ENCODE results near the gene SULF2. TPM values are rescaled to one million over a fixed set of nuclear protein-coding genes. Genes with fewer than 3 reads are reported as not detected.
A peak's percentile ranks its signal among the peaks of the same experiment; 100 is the strongest.

Gene SULF2
- total RNA-seq, 1 experiment from 2014 or later, result 13.0 TPM

DNA sequence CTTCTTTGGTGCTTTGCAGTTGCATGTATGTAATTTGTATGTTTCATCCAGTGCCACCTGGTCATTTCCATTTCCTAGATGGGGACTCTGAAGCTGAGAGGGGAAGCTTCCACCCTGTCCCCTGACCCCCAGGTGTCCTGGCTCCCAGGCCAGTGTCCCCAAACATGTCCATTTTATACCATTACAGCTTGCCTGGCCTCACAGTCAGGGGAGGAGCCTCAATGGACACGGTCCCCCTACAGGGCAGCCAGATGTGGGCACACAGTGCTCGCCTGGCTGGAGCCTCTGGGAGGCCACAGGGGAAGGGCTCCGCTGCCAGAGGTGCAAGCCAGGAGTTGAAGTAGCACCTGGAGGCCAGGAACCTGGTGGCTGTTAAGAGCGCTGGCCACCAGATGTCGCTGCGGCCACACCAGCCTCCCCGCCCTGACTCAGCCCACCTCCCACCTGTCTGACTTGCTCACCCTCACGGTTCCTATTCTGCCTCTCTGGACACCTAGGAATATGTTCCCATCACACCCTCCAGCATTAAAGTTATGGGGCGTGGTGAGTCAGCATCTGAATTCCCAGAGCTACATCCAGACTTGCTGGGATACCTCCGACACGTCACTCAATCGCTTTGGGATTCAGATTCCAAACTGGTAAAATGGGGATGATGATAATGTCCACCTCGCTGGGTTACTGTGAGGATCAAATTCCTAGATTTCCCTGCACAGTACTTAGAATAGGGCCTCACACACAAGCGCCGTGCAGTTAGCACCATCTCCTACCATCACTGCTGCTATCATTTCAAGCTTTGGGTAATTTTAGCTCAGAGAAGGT, 107.4 kb downstream of the SULF2 start:
- POLR2A ChIA-PET, result no interaction called here

More for the DNA sequence above, 107.4 kb downstream of the SULF2 start:
- H3K27ac ChIP-seq (ENCODE audit: low read depth, low read length), result no peak overlapping the region
- RAD21 ChIA-PET (ENCODE audit: low non-redundant PET in 1 of 2, low total read pairs in 2 of 2, uncharacterized antibody in 2 of 2, unreplicated experiment in 2 of 2), result interaction anchor here (1.0 to 2.5 kb wide), 2 partner anchors 943 kb away, joined by 3 to 6 read pairs; no protein-coding TSS in a partner anchor
- H3K4me3 ChIP-seq (replicated peaks in 1 of 2; ENCODE audit: low read depth in 1 of 2, low read length in 2 of 2), result no peak overlapping the region
- H2AFZ ChIP-seq (ENCODE audit: low read depth, low read length, poor library complexity, severe bottlenecking), result no peak overlapping the region
- H3K4me1 ChIP-seq (ENCODE audit: control insufficient read depth in 1 of 2, insufficient read depth in 2 of 2, low read length in 2 of 2), result peaks cover 0 to 8% of the 10 kb centered on the region in 2 experiments; a peak in 1 of 4 replicates
- H3K9ac ChIP-seq (ENCODE audit: low read length), result no peak overlapping the region
- H4K20me1 ChIP-seq (ENCODE audit: insufficient read depth), result no peaks in the 10 kb centered on the region
- ATAC-seq (peak; percentile 92), DNase-seq (ENCODE audit: low read depth, low spot score) (peak; percentile 51)
- intact Hi-C loops (cut with micrococcal nuclease), result loop anchor here (1.0 to 5.0 kb wide), 3 partner anchors 34 to 943 kb away; partner anchors contain the start of gene SULF2
- no peak overlapping the region for H3K4me2 ChIP-seq (ENCODE audit: low read length)
- no peaks in the 10 kb centered on the region for H3K79me2 ChIP-seq (ENCODE audit: insufficient read depth, low read length)
- no peaks in the 10 kb centered on the region for H3K36me3 ChIP-seq (ENCODE audit: control insufficient read depth in 1 of 2, insufficient read depth in 2 of 2, low read length in 2 of 2)
- no peaks in the 10 kb centered on the region for H3K9me3 ChIP-seq (ENCODE audit: control insufficient read depth in 1 of 2, insufficient read depth in 1 of 2, low read depth in 1 of 2, low read length in 2 of 2)
- CTCF ChIA-PET, result interaction anchor here (1.2 to 5.5 kb wide), 3 partner anchors 15 to 943 kb away, joined by 3 to 43 read pairs (median 5); no protein-coding TSS in a partner anchor
- H3K27me3 ChIP-seq (ENCODE audit: insufficient read depth, low read length), result no peaks in the 10 kb centered on the region
- no TSS peak for BruUV-seq (replicated peaks)
- TF ChIP-seq, protein P1, sequence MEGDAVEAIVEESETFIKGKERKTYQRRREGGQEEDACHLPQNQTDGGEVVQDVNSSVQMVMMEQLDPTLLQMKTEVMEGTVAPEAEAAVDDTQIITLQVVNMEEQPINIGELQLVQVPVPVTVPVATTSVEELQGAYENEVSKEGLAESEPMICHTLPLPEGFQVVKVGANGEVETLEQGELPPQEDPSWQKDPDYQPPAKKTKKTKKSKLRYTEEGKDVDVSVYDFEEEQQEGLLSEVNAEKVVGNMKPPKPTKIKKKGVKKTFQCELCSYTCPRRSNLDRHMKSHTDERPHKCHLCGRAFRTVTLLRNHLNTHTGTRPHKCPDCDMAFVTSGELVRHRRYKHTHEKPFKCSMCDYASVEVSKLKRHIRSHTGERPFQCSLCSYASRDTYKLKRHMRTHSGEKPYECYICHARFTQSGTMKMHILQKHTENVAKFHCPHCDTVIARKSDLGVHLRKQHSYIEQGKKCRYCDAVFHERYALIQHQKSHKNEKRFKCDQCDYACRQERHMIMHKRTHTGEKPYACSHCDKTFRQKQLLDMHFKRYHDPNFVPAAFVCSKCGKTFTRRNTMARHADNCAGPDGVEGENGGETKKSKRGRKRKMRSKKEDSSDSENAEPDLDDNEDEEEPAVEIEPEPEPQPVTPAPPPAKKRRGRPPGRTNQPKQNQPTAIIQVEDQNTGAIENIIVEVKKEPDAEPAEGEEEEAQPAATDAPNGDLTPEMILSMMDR (IDR thresholded peaks at IDR 0.05 in 2 of 3, conservative IDR thresholded peaks at IDR 0.05 in 1 of 3; ENCODE audit: borderline replicate concordance in 1 of 3, insufficient read depth in 1 of 3, low read depth in 2 of 3, low read length in 2 of 3), result peak; percentile 59 to 88 (median 87)
- TF ChIP-seq, protein P2, sequence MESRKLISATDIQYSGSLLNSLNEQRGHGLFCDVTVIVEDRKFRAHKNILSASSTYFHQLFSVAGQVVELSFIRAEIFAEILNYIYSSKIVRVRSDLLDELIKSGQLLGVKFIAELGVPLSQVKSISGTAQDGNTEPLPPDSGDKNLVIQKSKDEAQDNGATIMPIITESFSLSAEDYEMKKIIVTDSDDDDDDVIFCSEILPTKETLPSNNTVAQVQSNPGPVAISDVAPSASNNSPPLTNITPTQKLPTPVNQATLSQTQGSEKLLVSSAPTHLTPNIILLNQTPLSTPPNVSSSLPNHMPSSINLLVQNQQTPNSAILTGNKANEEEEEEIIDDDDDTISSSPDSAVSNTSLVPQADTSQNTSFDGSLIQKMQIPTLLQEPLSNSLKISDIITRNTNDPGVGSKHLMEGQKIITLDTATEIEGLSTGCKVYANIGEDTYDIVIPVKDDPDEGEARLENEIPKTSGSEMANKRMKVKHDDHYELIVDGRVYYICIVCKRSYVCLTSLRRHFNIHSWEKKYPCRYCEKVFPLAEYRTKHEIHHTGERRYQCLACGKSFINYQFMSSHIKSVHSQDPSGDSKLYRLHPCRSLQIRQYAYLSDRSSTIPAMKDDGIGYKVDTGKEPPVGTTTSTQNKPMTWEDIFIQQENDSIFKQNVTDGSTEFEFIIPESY (IDR thresholded peaks at IDR 0.05; ENCODE audit: extremely low read depth, insufficient replicate concordance, low read length), result no peak
- TF ChIP-seq SP1 (IDR thresholded peaks at IDR 0.05; ENCODE audit: low read depth), result no peak
- no peak for TF ChIP-seq ELF1 (IDR thresholded peaks at IDR 0.05; ENCODE audit: borderline replicate concordance, low read depth)
- peak; percentile 87 for TF ChIP-seq RAD21 (IDR thresholded peaks at IDR 0.05; ENCODE audit: low read depth)
- no peak for TF ChIP-seq SRF (IDR thresholded peaks at IDR 0.05; ENCODE audit: low read depth)
- no peak for TF ChIP-seq ZNF274 (IDR thresholded peaks at IDR 0.05; ENCODE audit: low read depth, low read length)
- TF ChIP-seq EZH2phosphoT487 (IDR thresholded peaks at IDR 0.05; ENCODE audit: borderline replicate concordance), result no peak
- no peak for TF ChIP-seq EZH2 (IDR thresholded peaks at IDR 0.05)
- TF ChIP-seq FOSL1 (IDR thresholded peaks at IDR 0.05; ENCODE audit: low read depth), result no peak
- no peak for TF ChIP-seq TCF7L2 (IDR thresholded peaks at IDR 0.05; ENCODE audit: borderline replicate concordance, extremely low read depth, insufficient read depth, insufficient read length)
- TF ChIP-seq, protein P3, sequence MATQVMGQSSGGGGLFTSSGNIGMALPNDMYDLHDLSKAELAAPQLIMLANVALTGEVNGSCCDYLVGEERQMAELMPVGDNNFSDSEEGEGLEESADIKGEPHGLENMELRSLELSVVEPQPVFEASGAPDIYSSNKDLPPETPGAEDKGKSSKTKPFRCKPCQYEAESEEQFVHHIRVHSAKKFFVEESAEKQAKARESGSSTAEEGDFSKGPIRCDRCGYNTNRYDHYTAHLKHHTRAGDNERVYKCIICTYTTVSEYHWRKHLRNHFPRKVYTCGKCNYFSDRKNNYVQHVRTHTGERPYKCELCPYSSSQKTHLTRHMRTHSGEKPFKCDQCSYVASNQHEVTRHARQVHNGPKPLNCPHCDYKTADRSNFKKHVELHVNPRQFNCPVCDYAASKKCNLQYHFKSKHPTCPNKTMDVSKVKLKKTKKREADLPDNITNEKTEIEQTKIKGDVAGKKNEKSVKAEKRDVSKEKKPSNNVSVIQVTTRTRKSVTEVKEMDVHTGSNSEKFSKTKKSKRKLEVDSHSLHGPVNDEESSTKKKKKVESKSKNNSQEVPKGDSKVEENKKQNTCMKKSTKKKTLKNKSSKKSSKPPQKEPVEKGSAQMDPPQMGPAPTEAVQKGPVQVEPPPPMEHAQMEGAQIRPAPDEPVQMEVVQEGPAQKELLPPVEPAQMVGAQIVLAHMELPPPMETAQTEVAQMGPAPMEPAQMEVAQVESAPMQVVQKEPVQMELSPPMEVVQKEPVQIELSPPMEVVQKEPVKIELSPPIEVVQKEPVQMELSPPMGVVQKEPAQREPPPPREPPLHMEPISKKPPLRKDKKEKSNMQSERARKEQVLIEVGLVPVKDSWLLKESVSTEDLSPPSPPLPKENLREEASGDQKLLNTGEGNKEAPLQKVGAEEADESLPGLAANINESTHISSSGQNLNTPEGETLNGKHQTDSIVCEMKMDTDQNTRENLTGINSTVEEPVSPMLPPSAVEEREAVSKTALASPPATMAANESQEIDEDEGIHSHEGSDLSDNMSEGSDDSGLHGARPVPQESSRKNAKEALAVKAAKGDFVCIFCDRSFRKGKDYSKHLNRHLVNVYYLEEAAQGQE (IDR thresholded peaks at IDR 0.05; ENCODE audit: low read depth), result no peak
- TF ChIP-seq ZFX (IDR thresholded peaks at IDR 0.05), result no peak
- no peak for TF ChIP-seq YY1 (IDR thresholded peaks at IDR 0.05; ENCODE audit: extremely low read depth, insufficient replicate concordance, low read depth, low read length)
- TF ChIP-seq CBX3 (IDR thresholded peaks at IDR 0.05; ENCODE audit: low read depth), result no peak
- no peaks in the 10 kb centered on the region for H3K9me2 ChIP-seq (ENCODE audit: insufficient read depth)
